CD4-positive, alpha-beta T cell treated with Interleukin-4 for 4 hours (primary cell): ENCODE measurements around the gene SH3GL2.

ENCODE experiments used
- DNase-seq: peaks from one replicate; pipeline ENCODE4 v3.0.0-alpha.2; 2020

SH3GL2 gene

DNA sequence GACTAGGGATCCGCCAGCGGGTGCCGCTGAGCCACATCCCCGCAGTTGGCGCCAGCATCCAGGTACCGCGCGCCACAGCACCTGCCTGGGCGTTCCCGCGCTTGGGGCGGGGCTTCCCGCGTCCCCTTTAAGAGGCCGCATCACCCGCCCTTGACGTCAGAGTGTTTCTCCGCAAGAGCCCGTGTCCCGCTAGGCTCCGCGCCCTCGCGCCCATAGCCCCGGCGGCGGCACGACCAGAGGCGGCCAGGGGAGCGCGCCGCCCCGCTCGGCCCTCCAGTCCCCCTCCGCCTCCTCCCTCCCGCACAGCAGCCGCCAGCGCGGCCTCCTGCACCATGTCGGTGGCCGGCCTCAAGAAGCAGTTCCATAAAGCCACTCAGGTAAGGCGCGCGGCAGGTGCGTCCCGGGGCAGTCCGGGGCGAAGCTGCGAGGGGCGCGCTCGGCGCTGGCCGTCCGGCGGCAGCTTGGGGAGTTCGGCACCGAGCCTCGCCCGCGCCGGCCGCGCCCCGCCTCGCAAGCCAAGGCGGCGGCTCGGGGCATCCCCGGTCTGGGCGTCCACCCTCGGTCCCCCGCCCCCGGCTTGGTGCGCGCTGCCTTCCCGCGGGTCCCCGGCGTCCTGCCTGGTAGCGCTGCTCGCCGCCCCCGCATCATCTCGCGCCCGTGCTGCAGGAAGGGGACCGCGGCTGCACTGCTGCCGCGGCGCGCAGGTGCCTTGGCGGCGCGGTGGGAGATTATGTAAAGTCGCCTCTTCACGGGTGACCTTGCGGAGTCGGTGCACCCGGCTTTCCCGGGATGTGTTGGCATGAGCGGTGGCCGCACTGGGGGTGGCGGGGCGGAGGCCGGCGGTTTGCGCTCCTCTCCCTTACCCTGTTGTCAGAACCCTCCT is at the start of gene SH3GL2:
Gene SH3GL2, plus strand, starts transcription at position 156 of the 883 bp plus-strand sequence.
- DNase-seq: no peak

- no peak for DNase-seq
Measured at GRCh38 chr9:17531642-17532254, 47.1 kb upstream of the SH3GL2 start.

- DNase-seq: no peak
Measured at GRCh38 chr9:17532461-17532860, 46.4 kb upstream of the SH3GL2 start.

DNA sequence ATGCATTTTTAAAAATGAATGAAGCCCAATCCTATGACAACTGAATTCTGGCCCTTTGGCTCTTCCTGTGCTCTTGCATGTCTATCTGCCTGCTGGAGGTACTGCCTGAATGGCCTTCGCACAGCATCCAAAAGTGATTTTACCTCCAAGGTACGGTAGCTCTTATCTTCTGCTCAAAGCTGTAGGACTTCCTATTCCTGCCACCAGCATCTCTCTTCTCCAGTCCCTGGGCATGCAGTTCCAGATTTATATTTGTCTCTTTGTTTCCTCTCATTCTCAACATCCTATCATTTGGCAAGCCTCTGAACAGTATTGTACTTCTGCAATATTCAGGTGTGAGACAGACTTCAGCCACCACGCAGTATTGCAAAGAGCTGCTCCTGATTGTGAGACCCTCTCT is 43.7 kb upstream of the SH3GL2 start:
- no peak for DNase-seq

- no peak for DNase-seq
Measured at GRCh38 chr9:17536027-17536426, 42.8 kb upstream of the SH3GL2 start.

GRCh38 chr9:17551023-17551422 is 27.8 kb upstream of the SH3GL2 start:
- DNase-seq: no peak

GRCh38 chr9:17555362-17556054 is 23.4 kb upstream of the SH3GL2 start:
- DNase-seq: no peak

GRCh38 chr9:17556255-17556654 is 22.6 kb upstream of the SH3GL2 start:
- no peak for DNase-seq

DNA sequence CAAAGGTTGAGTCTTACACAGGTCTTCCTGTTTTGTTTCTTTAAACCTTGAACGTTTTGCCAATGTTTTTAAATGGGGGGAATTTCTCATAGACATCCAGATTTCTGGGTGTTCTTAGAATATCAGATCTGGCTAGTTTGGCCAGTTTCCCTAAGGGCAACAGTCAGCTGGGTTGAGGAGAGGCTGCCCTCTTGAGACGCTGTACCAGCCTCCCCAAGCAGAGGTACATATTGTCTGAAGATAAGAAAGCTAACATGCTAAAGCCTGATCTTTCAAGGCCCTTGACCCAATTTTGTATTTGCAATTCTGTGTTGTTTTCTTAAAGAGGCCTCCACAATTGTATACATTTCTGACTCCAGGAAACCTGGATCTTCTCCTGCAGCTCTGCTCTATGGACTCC is 21.9 kb upstream of the SH3GL2 start:
- DNase-seq: no peak

DNA sequence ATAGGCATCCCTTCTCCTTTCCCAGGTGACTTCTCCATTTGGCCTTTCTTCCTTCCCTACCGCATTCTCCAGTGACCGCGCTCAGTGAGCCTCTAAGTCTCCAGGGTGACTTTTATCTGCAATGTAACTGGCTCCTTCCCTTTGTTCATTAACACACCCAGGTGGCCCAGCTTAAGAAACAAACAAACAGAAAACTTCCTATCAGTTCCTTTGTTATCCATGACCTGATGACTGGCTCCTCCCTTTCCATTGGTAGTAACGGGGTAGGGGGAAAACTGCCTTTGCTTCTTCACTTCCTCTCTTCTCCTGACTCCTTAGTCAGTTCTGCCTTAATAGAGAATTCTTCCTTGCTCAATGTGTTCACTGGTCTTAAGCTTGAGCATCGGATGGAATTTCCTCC is 7.0 kb upstream of the SH3GL2 start:
- no peak for DNase-seq

GRCh38 chr9:17574342-17574741 is 4.5 kb upstream of the SH3GL2 start:
- no peak for DNase-seq

DNA sequence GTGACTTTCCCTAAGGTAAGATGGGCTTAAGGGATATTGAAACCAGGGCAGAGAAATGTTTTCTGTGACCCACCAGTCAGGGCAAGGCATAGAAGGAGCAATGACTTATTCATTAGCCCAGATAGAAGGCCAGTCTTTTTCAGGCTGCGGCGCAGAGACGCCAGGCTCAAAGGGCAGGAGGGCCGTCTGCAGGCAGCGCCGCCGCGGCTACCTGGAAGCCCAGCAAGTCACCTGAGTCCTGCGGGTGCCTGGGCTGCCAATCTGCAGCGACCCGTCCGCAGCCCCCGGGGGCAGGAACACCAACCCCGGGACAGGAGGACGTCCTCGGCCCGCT is 322 bp upstream of the SH3GL2 start:
- DNase-seq: no peak

DNA sequence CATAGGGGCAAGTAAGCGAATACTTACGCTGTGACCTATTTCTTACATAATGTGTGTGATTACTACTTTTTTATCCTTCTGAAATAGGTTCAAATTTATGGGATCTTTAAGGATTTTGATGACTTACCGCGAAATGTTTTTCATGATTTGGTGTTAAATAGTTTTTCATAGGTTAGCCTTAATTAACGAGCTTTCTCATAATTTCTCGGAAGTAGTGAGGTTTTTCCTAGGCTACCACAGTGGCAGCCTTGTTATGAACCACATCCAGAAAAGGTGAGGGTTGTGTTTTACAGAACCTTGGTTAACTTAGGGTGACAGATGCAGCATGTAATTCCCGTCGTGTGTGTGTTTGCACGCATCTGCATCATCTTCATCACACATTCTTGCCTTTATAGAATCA is 1.3 kb downstream of the SH3GL2 start:
- no peak for DNase-seq

GRCh38 chr9:17587113-17587512 is 8.2 kb downstream of the SH3GL2 start:
- no peak for DNase-seq

- no peak for DNase-seq
Measured at GRCh38 chr9:17588395-17588794, 9.5 kb downstream of the SH3GL2 start.

- no peak for DNase-seq
Measured at GRCh38 chr9:17588941-17589340, 10.1 kb downstream of the SH3GL2 start.

- no peak for DNase-seq
Measured at GRCh38 chr9:17589771-17590170, 10.9 kb downstream of the SH3GL2 start.

DNA sequence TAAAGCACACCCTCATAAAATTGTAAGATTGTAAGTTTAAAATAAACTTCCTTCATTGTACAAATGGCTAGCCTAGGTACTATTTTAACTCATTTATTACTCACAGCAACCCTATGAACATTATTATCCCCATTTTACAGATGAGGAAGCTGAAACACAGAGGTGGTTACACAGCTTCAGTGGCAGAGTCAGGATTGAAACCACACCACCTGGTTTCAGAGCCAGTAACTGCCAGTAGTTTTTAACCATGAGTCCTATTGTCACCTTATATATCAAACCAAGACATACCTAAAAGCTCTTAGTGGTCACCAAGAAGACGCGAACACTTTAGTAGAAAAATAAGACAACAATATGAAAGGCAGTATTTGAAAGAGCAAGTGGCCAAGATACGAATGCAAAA is 16.1 kb downstream of the SH3GL2 start:
- DNase-seq: no peak

DNA sequence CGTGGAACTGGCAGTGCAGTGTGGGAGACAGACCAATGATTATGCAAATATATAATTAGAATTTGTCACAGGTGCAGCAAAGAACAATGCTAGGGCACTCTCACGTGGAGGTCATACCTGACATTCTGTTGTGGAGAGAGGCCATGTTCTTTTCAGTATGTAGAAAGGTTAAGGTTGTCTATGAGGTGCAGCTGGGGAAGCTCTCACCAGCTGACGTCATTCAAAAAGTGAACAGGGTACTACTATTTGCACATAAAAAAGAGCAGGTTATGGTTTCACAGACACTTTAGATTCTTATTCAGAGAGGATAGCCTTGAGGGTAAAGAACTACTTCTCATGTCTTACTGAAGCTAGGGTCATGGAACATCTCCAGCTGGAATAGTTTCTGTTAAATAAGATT is 19.1 kb downstream of the SH3GL2 start:
- no peak for DNase-seq

GRCh38 chr9:17600962-17601593 is 22.2 kb downstream of the SH3GL2 start:
- no peak for DNase-seq

- DNase-seq: no peak
Measured at GRCh38 chr9:17604556-17604955, 25.7 kb downstream of the SH3GL2 start.

GRCh38 chr9:17609312-17610005 is 30.6 kb downstream of the SH3GL2 start:
- DNase-seq: no peak

GRCh38 chr9:17611342-17611741 is 32.5 kb downstream of the SH3GL2 start:
- no peak for DNase-seq
